Endothelial cell of umbilical vein (primary cell): ENCODE results near the gene KCMF1.

Experiments used
- CTCF ChIP-seq, 2 donors: IDR thresholded peaks; 1 replicate in 1 of 2; 2 replicates in 1 of 2; pipeline ENCODE4 v1.5.1; 2011; ENCODE audit warnings: low read length in 2 of 2, mild to moderate bottlenecking in 2 of 2, moderate library complexity in 2 of 2, control low read depth in 1 of 2, inconsistent platforms in 1 of 2, low read depth in 1 of 2; ENCODE audit not compliant: insufficient read depth in 1 of 2; ENCODE audit errors: extremely low read depth in 1 of 2
- EZH2 ChIP-seq: IDR thresholded peaks from 2 replicates; pipeline ENCODE4 v1.6.1; 2012; ENCODE audit warnings: borderline replicate concordance, low read depth, mild to moderate bottlenecking, moderate library complexity, low read length, inconsistent platforms; ENCODE audit not compliant: severe bottlenecking
- MYC ChIP-seq: IDR thresholded peaks from one replicate; pipeline ENCODE4 v1.6.1; 2011; ENCODE audit warnings: mild to moderate bottlenecking, low read depth, low read length
- POLR2A ChIP-seq: IDR thresholded peaks from 2 replicates; pipeline ENCODE4 v1.6.1; 2012; ENCODE audit warnings: low read depth, mild to moderate bottlenecking, control low read depth, low read length
- POLR2AphosphoS5 ChIP-seq: IDR thresholded peaks from 2 replicates; pipeline ENCODE4 v1.6.1; 2012; ENCODE audit warnings: low read depth, mild to moderate bottlenecking, control low read depth, low read length, moderate library complexity; ENCODE audit not compliant: insufficient read depth

GRCh38 chr2:85009019-85009618, 38.2 kb downstream of the KCMF1 start:
- TF ChIP-seq CTCF (IDR thresholded peaks at IDR 0.05; ENCODE audit: extremely low read depth in 1 of 2, insufficient read depth in 1 of 2, low read depth in 1 of 2, low read length in 2 of 2) (no peak), EZH2 (no peak), POLR2A (no peak), MYC (no peak), POLR2AphosphoS5 (no peak)
